GM12892 (cell line): ENCODE measurements around the gene SPTBN1.

Experiments used
- DNase-seq: peaks from one replicate; pipeline ENCODE4 v3.0.0; 2011; ENCODE audit not compliant: insufficient read length
- FAIRE-seq: peaks from 2 replicates; lab custom pipeline; 2011; peaks lifted over from hg19 to GRCh38; lab: Jason Lieb, UNC
- POLR2A ChIP-seq: IDR thresholded peaks from 2 replicates; pipeline ENCODE4 v1.6.1; 2011; ENCODE audit warnings: low read depth, low read length, control low read depth
- POLR2AphosphoS5 ChIP-seq: IDR thresholded peaks from 2 replicates; pipeline ENCODE4 v1.6.1; 2011; ENCODE audit warnings: low read depth, low read length, control low read depth
- TAF1 ChIP-seq: IDR thresholded peaks from 2 replicates; pipeline ENCODE4 v1.6.1; 2011; ENCODE audit warnings: low read depth, mild to moderate bottlenecking, control low read depth, low read length, borderline replicate concordance

Gene SPTBN1

DNA sequence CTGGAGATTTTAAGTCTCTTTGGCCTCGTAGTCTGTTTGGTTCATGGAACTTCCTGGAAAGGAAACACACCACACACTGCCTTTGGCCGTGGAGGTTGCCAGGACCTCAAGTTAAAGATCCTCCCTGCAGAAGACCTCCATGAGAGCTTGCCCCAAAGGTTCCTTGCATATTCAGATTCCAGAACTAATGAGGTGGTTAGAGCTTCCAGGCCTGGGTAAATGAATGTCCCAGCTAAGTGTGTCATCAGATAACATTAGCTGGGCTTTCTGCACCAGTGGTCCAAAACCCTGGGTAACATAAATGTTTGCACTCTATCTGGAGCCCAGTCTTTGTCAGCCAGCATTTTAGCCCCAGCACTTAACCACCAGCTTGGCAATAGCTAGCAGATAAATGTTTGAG is 145.2 kb downstream of the SPTBN1 start:
- no peak for TF ChIP-seq POLR2A
- no peak for TF ChIP-seq POLR2AphosphoS5
- no peak for DNase-seq
- no peak for FAIRE-seq

DNA sequence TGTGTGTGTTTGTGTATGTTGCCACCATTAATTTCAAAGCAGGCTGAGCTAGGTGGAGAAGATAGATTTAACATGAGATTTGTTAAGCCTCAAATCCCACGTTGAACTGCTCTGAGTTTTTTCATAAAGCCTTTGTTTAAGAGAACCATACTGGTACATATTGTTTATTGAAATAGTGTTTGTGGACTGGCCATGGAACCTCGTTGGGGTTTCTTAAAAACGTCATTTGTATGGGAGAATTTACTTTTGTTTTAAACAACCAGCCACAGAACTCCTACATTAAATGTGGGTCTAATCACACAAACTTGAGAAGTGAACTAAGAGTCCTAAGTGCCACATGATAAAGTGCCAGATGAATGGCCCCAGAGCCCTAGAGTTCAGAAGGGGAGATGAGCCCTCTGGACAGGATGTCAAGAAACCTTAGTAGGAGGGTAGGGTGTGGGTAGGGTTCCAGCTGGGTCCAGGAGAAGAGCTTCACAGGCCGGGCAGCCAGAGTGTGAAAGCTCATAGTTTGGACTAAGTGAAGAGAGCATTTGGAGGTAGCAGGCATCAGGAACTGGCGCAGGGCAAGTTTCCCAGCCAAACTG is 146.7 kb downstream of the SPTBN1 start:
- DNase-seq (no peak), FAIRE-seq (no peak)
- no peak for TF ChIP-seq POLR2AphosphoS5
- TF ChIP-seq TAF1 = no peak
- TF ChIP-seq POLR2A = no peak

DNA sequence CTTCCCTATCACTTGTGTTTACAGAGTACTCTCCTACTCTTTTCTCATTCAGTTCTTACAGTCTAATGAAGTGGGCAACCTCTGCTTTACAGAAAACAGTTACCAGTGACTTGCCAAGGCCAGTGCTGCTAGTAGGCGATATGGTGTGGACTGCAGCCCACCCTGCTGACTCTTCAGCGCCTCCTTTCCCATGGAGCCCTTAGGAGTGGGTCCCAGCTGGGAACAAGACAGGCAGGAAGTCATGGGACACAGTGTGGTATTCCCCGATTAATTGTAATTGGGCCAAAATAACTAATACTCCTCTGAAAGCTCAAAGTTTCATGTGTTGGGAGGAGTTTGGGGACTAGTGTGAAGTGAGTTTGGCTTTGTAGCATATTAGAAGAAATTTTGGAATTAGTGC is 147.2 kb downstream of the SPTBN1 start:
- no peak for DNase-seq
- no peak for FAIRE-seq
- TF ChIP-seq TAF1 (no peak), POLR2AphosphoS5 (no peak), POLR2A (no peak)

DNA sequence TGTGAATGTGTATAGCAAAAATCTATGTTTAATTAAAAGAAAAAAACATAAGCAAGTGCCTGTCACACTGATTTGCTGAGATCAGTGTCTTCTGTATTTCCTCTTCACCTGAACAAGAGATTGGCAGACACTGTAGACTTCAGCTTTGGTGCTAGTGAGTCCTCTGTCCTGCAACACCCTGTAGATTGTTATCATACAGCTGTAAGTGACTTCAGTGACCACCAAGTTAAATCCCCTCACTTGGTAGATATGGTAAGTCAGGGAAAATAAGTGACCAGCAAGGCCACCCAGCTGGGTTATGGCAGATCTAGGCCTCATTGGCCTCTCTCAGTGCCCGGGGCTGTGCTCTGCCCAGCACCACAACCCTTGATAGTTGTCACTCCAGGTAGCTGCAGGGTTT is 147.7 kb downstream of the SPTBN1 start:
- DNase-seq (no peak), FAIRE-seq (no peak)
- TF ChIP-seq TAF1 (no peak), POLR2A (no peak)

DNA sequence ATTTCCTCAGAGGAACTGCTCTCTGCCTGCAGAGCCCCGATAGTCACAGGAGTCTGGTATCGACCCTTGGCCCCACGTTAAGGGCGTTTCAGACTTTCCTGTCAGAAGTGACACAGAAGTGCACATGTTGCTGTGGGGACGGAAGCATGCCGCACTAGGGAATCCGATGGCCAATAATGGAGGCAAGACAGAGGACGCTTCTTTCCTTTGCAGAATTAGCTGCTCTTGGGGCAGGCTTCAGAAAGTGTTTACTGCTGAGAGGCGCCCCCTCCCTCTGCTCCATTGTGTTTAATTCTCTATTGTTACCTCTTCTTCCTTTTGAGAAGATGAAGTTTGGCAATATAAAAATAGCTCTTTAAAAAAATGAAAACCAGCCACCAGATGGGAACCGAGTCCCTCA is 148.7 kb downstream of the SPTBN1 start:
- TF ChIP-seq POLR2AphosphoS5 (no peak), POLR2A (no peak), TAF1 (no peak)
- FAIRE-seq = no peak
- no peak for DNase-seq

DNA sequence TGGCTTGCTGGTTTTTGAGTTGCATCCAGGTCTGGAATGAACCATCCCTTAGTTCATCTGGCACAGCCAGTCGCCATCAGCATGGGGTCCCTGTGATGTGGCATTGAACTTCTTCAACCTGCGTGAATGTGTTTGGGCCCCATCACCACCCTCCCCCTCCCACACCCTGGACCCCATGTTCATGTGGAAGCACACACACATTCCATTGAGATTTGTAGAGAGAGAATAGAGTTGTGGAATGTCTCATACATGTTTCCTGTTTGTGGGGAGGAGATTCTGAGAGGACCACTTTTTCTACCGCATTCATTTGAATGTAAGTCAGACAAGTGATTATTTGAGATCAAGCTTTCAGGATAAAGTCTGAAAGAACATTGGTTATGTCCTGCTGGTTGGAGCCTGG is 149.7 kb downstream of the SPTBN1 start:
- FAIRE-seq = no peak
- no peak for TF ChIP-seq TAF1
- DNase-seq = no peak

DNA sequence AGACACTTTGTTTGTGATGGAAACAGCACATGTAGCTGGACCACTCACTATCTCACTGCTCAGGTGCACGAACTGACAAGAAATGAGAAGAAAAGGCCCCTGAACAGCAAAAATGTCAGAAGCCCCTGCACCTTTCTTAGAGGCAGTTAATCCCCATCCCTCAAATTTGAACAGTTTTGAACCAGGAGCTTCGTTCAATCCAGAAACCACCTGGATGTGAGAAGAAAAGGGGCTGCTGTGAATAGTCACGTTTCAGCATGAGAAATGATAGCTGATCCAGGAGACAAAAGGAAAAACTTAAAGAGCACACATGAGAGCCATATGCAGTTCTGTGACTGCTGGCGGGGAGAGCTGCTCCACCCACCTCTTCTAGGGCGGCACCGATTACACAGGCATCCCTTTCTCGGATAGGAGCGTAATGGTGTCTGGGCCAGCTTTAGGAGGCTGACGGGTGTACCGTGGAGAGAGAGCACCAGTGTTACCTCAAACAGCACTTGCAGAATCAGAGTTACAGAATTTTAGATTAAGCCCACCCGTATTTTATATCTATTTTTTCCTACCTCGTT is 150.3 kb downstream of the SPTBN1 start:
- DNase-seq (no peak), FAIRE-seq (no peak)
- TF ChIP-seq TAF1 (no peak), POLR2AphosphoS5 (no peak), POLR2A (no peak)

DNA sequence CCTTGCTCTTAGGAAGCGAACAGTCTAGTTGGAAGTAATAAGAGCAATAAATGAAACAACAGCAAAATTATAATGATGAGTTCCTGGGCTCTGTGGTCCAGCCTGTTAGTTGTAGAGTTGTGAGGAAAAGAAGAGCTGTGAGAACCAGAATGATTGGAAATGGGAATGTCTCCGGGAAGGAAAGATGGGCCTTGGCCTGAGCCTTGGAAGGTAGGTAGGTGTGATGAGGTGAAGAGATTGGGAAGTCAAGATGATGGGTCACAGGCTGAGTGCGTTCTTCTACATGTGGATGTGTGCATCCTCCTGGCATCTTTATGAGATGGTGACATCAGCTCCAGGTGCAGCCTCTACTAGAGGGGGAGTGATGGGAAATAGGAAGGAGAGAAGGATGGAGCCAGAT is 152.1 kb downstream of the SPTBN1 start:
- FAIRE-seq = no peak
- TF ChIP-seq TAF1 (no peak), POLR2A (no peak), POLR2AphosphoS5 (no peak)
- DNase-seq = no peak

DNA sequence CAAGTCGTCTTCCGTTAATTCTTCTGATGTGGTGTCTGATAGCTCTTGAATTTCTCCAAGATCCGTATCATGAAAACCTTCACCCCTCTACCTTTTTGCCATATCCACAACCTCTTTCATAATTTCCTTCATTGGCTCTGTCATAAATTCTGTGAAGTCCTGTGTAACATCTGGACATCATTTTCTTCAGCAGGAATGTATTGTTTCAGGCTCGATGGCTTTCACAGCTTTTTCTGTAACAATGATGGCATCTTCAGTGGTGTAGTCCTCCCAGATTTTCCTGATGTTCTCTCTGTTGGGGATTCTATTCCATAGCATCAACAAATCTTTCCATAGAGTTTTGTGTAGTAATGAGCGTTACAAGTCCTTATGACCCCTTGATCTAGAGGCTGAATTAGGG is 153.1 kb downstream of the SPTBN1 start:
- DNase-seq = no peak
- no peak for TF ChIP-seq POLR2AphosphoS5
- TF ChIP-seq POLR2A = no peak
- TF ChIP-seq TAF1 = no peak
- no peak for FAIRE-seq

DNA sequence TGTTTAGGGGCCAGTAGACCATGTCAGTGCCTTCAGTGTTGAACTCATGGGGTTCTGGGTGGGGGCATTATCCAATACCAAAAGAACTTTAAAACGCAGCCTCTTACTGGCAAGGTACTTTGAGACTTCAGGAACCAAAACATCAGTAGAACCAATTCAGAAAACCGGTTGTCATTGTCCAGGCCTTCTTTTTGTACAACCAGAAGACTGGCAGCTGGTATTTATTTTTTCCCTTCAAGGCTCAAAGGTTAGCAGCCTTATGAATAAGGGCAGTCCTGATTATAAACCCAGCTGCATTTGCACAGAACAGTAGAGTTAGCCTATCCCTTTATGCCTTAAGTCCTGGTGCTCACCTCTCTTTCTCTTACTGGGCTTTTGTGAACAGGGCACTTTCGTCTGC is 153.5 kb downstream of the SPTBN1 start:
- no peak for DNase-seq

DNA sequence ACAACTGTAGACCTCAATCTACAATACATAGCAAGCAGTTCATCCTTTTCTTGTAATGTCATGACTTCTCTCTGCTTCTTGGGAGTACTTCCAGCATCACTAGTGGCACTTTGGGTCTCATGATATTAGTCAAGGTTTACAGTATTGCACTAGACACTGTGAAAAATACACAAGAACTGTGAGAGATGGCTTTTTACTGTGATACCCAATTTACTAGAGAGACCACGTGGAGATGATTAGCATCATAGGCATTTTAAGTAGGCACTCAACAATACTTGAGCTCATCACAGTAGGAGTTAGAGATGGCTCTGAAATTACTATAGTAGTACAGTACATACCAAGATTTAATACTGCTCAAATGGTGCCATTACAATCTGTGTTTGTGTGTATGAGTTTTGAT is 154.6 kb downstream of the SPTBN1 start:
- DNase-seq (no peak), FAIRE-seq (no peak)
- TF ChIP-seq POLR2AphosphoS5 (no peak), POLR2A (no peak), TAF1 (no peak)

More for the DNA sequence above, 153.5 kb downstream of the SPTBN1 start:
- no peak for TF ChIP-seq POLR2AphosphoS5
- TF ChIP-seq POLR2A = no peak
- no peak for TF ChIP-seq TAF1
- no peak for FAIRE-seq

DNA sequence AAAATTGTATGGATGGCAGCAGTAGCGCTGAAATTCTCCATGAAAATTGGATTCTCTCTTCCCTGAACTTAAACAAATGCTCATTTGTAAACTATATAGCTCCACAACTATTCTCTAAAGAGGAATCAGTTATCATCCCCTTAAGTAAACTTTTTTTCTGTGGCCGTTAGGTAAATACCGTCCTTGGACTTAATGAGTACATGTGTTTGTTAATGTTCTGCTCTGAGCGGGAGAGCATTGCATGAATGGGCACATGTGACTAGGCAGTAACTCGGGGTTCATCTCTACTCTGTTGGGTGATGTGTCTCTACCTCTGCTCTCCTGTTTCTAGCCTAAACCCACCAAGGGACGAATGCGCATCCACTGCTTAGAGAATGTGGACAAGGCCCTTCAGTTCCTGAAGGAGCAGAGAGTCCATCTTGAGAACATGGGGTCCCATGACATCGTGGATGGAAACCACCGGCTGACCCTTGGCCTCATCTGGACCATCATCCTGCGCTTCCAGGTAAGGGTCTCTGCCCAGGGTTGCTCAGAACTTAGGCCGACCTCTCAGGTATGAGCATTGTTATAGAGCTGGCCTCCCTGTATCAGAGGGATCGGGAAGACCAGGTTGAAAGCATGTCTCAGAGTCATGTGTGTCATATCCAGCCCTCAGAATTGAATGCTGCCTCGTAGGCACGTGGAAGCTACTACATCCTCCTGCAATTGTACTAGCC is 155.9 kb downstream of the SPTBN1 start:
- DNase-seq (no peak), FAIRE-seq (no peak)
- TF ChIP-seq POLR2AphosphoS5 (no peak), POLR2A (no peak), TAF1 (no peak)

DNA sequence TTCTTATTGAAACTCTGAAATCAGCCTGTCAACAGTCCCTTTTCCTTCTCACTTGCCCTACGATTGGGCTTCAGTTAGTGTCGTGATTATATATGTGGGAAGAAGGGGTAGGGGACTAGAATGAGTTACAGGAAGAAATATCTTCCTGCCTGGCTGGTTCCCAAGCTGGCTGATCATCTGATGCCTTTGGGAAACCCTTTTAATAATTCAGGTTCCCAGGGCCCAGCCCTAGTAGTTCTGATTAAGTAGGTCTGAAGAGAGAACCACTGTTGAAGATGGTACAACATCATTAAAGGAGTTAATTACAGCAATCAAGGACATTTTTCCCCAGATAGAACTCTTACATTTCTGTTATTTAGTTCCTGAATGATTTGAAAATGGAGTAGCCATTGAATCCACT is 157.3 kb downstream of the SPTBN1 start:
- DNase-seq = no peak
- TF ChIP-seq POLR2A (no peak), POLR2AphosphoS5 (no peak), TAF1 (no peak)

More for the DNA sequence above, 157.3 kb downstream of the SPTBN1 start:
- FAIRE-seq = no peak
